ENCODE data around the gene GJB1.

GJB1 gene

GRCh38 chrX:71215338-71215912 lies 7.6 kb upstream of the GJB1 start:
- DNase-seq = no peak
- H3K4me3 ChIP-seq = no peak overlapping the region
- intact Hi-C loops (cut with DNase I; ENCODE audit: low total_unique reads) = no loop called here

GRCh38 chrX:71216485-71216884 lies 6.5 kb upstream of the GJB1 start:
- H3K4me1 ChIP-seq = no peaks in the 10 kb centered on the region
- intact Hi-C loops (cut with DNase I; ENCODE audit: low total_unique reads) = no loop called here
- no peaks in the 10 kb centered on the region for H3K36me3 ChIP-seq
- H3K27ac ChIP-seq = no peak overlapping the region
- H3K9me3 ChIP-seq = no peaks in the 10 kb centered on the region
- H3K27me3 ChIP-seq = no peaks in the 10 kb centered on the region
- no peak overlapping the region for H3K4me3 ChIP-seq
- TF ChIP-seq CTCF (IDR thresholded peaks at IDR 0.05) = no peak
- no peak for DNase-seq

More at GRCh38 chrX:71215338-71215912, 7.6 kb upstream of the GJB1 start:
- TF ChIP-seq CTCF (IDR thresholded peaks at IDR 0.05) = no peak
- no peaks in the 10 kb centered on the region for H3K9me3 ChIP-seq
- no peaks in the 10 kb centered on the region for H3K36me3 ChIP-seq
- H3K4me1 ChIP-seq = no peaks in the 10 kb centered on the region
- no peak overlapping the region for H3K27ac ChIP-seq
- H3K27me3 ChIP-seq = no peaks in the 10 kb centered on the region

- H3K9me3 ChIP-seq = no peaks in the 10 kb centered on the region
- TF ChIP-seq CTCF (IDR thresholded peaks at IDR 0.05) = no peak
- DNase-seq = no peak
- intact Hi-C loops (cut with DNase I; ENCODE audit: low total_unique reads) = no loop called here
- no peaks in the 10 kb centered on the region for H3K4me1 ChIP-seq
- no peaks in the 10 kb centered on the region for H3K36me3 ChIP-seq
- H3K27ac ChIP-seq = no peak overlapping the region
- no peaks in the 10 kb centered on the region for H3K27me3 ChIP-seq
- H3K4me3 ChIP-seq = no peak overlapping the region
These were observed 5.7 kb upstream of the GJB1 start for GRCh38 chrX:71217298-71217697.

GRCh38 chrX:71221145-71221544 lies 1.9 kb upstream of the GJB1 start:
- no peak overlapping the region for H3K4me3 ChIP-seq
- no peaks in the 10 kb centered on the region for H3K9me3 ChIP-seq
- TF ChIP-seq CTCF (IDR thresholded peaks at IDR 0.05) = no peak
- intact Hi-C loops (cut with DNase I; ENCODE audit: low total_unique reads) = no loop called here
- DNase-seq = no peak
- H3K27ac ChIP-seq = no peak overlapping the region
- peaks cover 0 to 2% of the 10 kb centered on the region in 2 donors for H3K27me3 ChIP-seq
- no peaks in the 10 kb centered on the region for H3K4me1 ChIP-seq
- H3K36me3 ChIP-seq = no peaks in the 10 kb centered on the region

GRCh38 chrX:71224098-71224708 lies 1.2 kb downstream of the GJB1 start:
- Histone ChIP-seq H3K27ac (no peak overlapping the region), H3K27me3 (peaks cover 0 to 2% of the 10 kb centered on the region in 2 donors), H3K9me3 (no peaks in the 10 kb centered on the region), H3K4me1 (no peaks in the 10 kb centered on the region), H3K36me3 (no peaks in the 10 kb centered on the region), H3K4me3 (no peak overlapping the region)
- DNase-seq = no peak
- intact Hi-C loops (cut with DNase I; ENCODE audit: low total_unique reads) = no loop called here
- TF ChIP-seq CTCF (IDR thresholded peaks at IDR 0.05) = no peak

All from tibial artery (tissue), 4 donors.